Stimulated activated naive B cell treated with anti-CD40 and anti-IgM and Interleukin-4, amounts not matched to agents 10 μg/mL and 1 μg/mL and 100 μg/mL, for 72 hours (primary cell): ENCODE results near the gene DACH2.
"Not testable (repeated sequence)": the region's sequence is repeated elsewhere in the genome, so short reads cannot be mapped to it uniquely, and the experiment has no call there.

ENCODE experiments used
- ATAC-seq, 2 donors: fragments of 150-1000 bp; cut with Tn5 transposase; replicated peaks; 2 replicates each; pipeline ENCODE4 v1.10.0; 2021; ENCODE audit warnings: moderate library complexity in 1 of 2
- DNase-seq: peaks from one replicate; pipeline ENCODE4 v3.0.0; 2021
- H3K27ac Mint-ChIP-seq: one replicate; pipeline ENCODE4 v1.8.0; 2022; ENCODE audit warnings: mild to moderate bottlenecking, mixed read lengths
- H3K27me3 Mint-ChIP-seq, 2 donors: one replicate each; pipeline ENCODE4 v1.8.0; 2022; ENCODE audit warnings: mixed read lengths in 2 of 2
- H3K36me3 Mint-ChIP-seq, 2 donors: one replicate each; pipeline ENCODE4 v1.8.0; 2022; ENCODE audit warnings: mixed read lengths in 2 of 2, mild to moderate bottlenecking in 1 of 2
- H3K4me1 Mint-ChIP-seq, 2 donors: one replicate each; pipeline ENCODE4 v1.8.0; 2022; ENCODE audit warnings: mixed read lengths in 2 of 2, mild to moderate bottlenecking in 1 of 2
- H3K4me3 Mint-ChIP-seq, 2 donors: one replicate each; pipeline ENCODE4 v1.8.0; 2022; ENCODE audit warnings: mild to moderate bottlenecking in 2 of 2, mixed read lengths in 2 of 2, moderate library complexity in 1 of 2
- H3K9me3 Mint-ChIP-seq, 2 donors: one replicate each; pipeline ENCODE4 v1.8.0; 2022; ENCODE audit warnings: mixed read lengths in 2 of 2, mild to moderate bottlenecking in 1 of 2

Gene DACH2

GRCh38 chrX:86148024-86148511, at the start of gene DACH2:
DACH2 (plus strand) TSS chrX:86148451.
- peak; percentile 58 for DNase-seq
- ATAC-seq: peak; percentile 99
- Mint-ChIP-seq H3K9me3 (peaks cover 0 to 6% of the 10 kb centered on the region in 2 donors), H3K4me1 (peaks cover 11 to 17% of the 10 kb centered on the region in 2 donors), H3K27ac (no peak within 1 kb of the TSS), H3K27me3 (peaks cover 29 to 35% of the 10 kb centered on the region in 2 donors), H3K36me3 (peaks cover 0 to 2% of the 10 kb centered on the region in 2 donors), H3K4me3 (peak within 1 kb of the TSS; percentile 83 to 85)

- DNase-seq: no peak
- Mint-ChIP-seq H3K27me3 (peaks cover 0 to 9% of the 10 kb centered on the region in 2 donors), H3K36me3 (no peaks in the 10 kb centered on the region), H3K9me3 (no peaks in the 10 kb centered on the region), H3K27ac (no peak overlapping the region), H3K4me1 (no peaks in the 10 kb centered on the region), H3K4me3 (no peak overlapping the region)
- no peak for ATAC-seq
Measured at GRCh38 chrX:86102341-86102740, 45.9 kb upstream of the DACH2 start.

GRCh38 chrX:86103061-86103460, 45.2 kb upstream of the DACH2 start:
- ATAC-seq (no peak), DNase-seq (no peak)
- H3K4me3 Mint-ChIP-seq: no peak overlapping the region
- H3K36me3 Mint-ChIP-seq: no peaks in the 10 kb centered on the region
- H3K9me3 Mint-ChIP-seq: no peaks in the 10 kb centered on the region
- H3K4me1 Mint-ChIP-seq: no peaks in the 10 kb centered on the region
- peaks cover 0 to 9% of the 10 kb centered on the region in 2 donors for H3K27me3 Mint-ChIP-seq
- no peak overlapping the region for H3K27ac Mint-ChIP-seq

GRCh38 chrX:86104526-86104925, 43.7 kb upstream of the DACH2 start:
- Mint-ChIP-seq H3K27me3 (peaks cover 0 to 9% of the 10 kb centered on the region in 2 donors), H3K27ac (no peak overlapping the region), H3K4me1 (no peaks in the 10 kb centered on the region), H3K9me3 (no peaks in the 10 kb centered on the region), H3K36me3 (no peaks in the 10 kb centered on the region), H3K4me3 (no peak overlapping the region)
- ATAC-seq (no peak), DNase-seq (no peak)

- no peak for ATAC-seq
- peaks cover 0 to 15% of the 10 kb centered on the region in 2 donors for H3K27me3 Mint-ChIP-seq
- H3K9me3 Mint-ChIP-seq: peaks cover 10 to 12% of the 10 kb centered on the region in 2 donors
- no peak overlapping the region for H3K27ac Mint-ChIP-seq
- H3K4me1 Mint-ChIP-seq: no peaks in the 10 kb centered on the region
- no peak for DNase-seq
- H3K36me3 Mint-ChIP-seq: peaks cover 0 to 2% of the 10 kb centered on the region in 2 donors
- H3K4me3 Mint-ChIP-seq: no peak overlapping the region
Measured at GRCh38 chrX:86121916-86122315, 26.3 kb upstream of the DACH2 start.

- H3K27ac Mint-ChIP-seq: no peak overlapping the region
- ATAC-seq: no peak
Measured at GRCh38 chrX:86133761-86134160, 14.5 kb upstream of the DACH2 start.

GRCh38 chrX:86137071-86137470, 11.2 kb upstream of the DACH2 start:
- H3K36me3 Mint-ChIP-seq: no peaks in the 10 kb centered on the region
- H3K27ac Mint-ChIP-seq: no peak overlapping the region
- H3K27me3 Mint-ChIP-seq: peaks cover 4 to 15% of the 10 kb centered on the region in 2 donors
- ATAC-seq (no peak), DNase-seq (no peak)
- no peaks in the 10 kb centered on the region for H3K9me3 Mint-ChIP-seq
- H3K4me3 Mint-ChIP-seq: no peak overlapping the region
- H3K4me1 Mint-ChIP-seq: peaks cover 0 to 6% of the 10 kb centered on the region in 2 donors

More at GRCh38 chrX:86133761-86134160, 14.5 kb upstream of the DACH2 start:
- peaks cover 0 to 12% of the 10 kb centered on the region in 2 donors for H3K27me3 Mint-ChIP-seq
- no peak for DNase-seq
- H3K36me3 Mint-ChIP-seq: no peaks in the 10 kb centered on the region
- H3K4me3 Mint-ChIP-seq: no peak overlapping the region
- peaks cover 0 to 6% of the 10 kb centered on the region in 2 donors for H3K4me1 Mint-ChIP-seq
- no peaks in the 10 kb centered on the region for H3K9me3 Mint-ChIP-seq

GRCh38 chrX:86141786-86142185, 6.5 kb upstream of the DACH2 start:
- Mint-ChIP-seq H3K27ac (no peak overlapping the region), H3K36me3 (no peaks in the 10 kb centered on the region), H3K27me3 (peaks cover 5 to 17% of the 10 kb centered on the region in 2 donors), H3K4me1 (no peaks in the 10 kb centered on the region), H3K9me3 (no peaks in the 10 kb centered on the region), H3K4me3 (no peak overlapping the region)
- ATAC-seq: no peak
- DNase-seq: no peak

GRCh38 chrX:86146102-86146501, 2.1 kb upstream of the DACH2 start:
- ATAC-seq (no peak), DNase-seq (no peak)
- Mint-ChIP-seq H3K9me3 (peaks cover 0 to 6% of the 10 kb centered on the region in 2 donors), H3K27me3 (peaks cover 31 to 39% of the 10 kb centered on the region in 2 donors), H3K27ac (no peak overlapping the region), H3K36me3 (peaks cover 0 to 2% of the 10 kb centered on the region in 2 donors), H3K4me3 (no peak overlapping the region), H3K4me1 (peaks cover 11 to 17% of the 10 kb centered on the region in 2 donors)

GRCh38 chrX:86148594-86148993, 343 bp downstream of the DACH2 start:
- no peak for DNase-seq
- H3K4me1 Mint-ChIP-seq: peaks cover 11 to 17% of the 10 kb centered on the region in 2 donors
- H3K9me3 Mint-ChIP-seq: peaks cover 0 to 6% of the 10 kb centered on the region in 2 donors
- ATAC-seq: peak; percentile 11 to 13
- peak overlapping the region; percentile 83 to 85 for H3K4me3 Mint-ChIP-seq
- peaks cover 0 to 2% of the 10 kb centered on the region in 2 donors for H3K36me3 Mint-ChIP-seq
- peaks cover 26 to 35% of the 10 kb centered on the region in 2 donors for H3K27me3 Mint-ChIP-seq
- no peak overlapping the region for H3K27ac Mint-ChIP-seq

GRCh38 chrX:86149119-86149518, 868 bp downstream of the DACH2 start:
- H3K36me3 Mint-ChIP-seq: peaks cover 0 to 2% of the 10 kb centered on the region in 2 donors
- H3K4me3 Mint-ChIP-seq: peak overlapping the region; percentile 83 to 85
- no peak overlapping the region for H3K27ac Mint-ChIP-seq
- peaks cover 11 to 17% of the 10 kb centered on the region in 2 donors for H3K4me1 Mint-ChIP-seq
- DNase-seq: no peak
- peaks cover 0 to 6% of the 10 kb centered on the region in 2 donors for H3K9me3 Mint-ChIP-seq
- ATAC-seq: no peak
- peaks cover 26 to 35% of the 10 kb centered on the region in 2 donors for H3K27me3 Mint-ChIP-seq

GRCh38 chrX:86154553-86154952, 6.3 kb downstream of the DACH2 start:
- Mint-ChIP-seq H3K4me3 (no peak overlapping the region), H3K27me3 (peaks cover 12 to 18% of the 10 kb centered on the region in 2 donors), H3K4me1 (peaks cover under 1 to 1% of the 10 kb centered on the region in 2 donors)

GRCh38 chrX:86171366-86171765, 23.1 kb downstream of the DACH2 start:
- peak in 1 of 2 donors; percentile 34 for ATAC-seq
- H3K4me3 Mint-ChIP-seq: no peak overlapping the region

More at GRCh38 chrX:86154553-86154952, 6.3 kb downstream of the DACH2 start:
- DNase-seq (no peak), ATAC-seq (no peak)
- Mint-ChIP-seq H3K27ac (no peak overlapping the region), H3K9me3 (peaks cover 0 to 3% of the 10 kb centered on the region in 2 donors), H3K36me3 (no peaks in the 10 kb centered on the region)

GRCh38 chrX:86178906-86179305, 30.7 kb downstream of the DACH2 start:
- ATAC-seq: no peak
- Mint-ChIP-seq H3K36me3 (no peaks in the 10 kb centered on the region), H3K27me3 (peaks cover 0 to 5% of the 10 kb centered on the region in 2 donors), H3K4me3 (no peak overlapping the region), H3K4me1 (no peaks in the 10 kb centered on the region), H3K9me3 (peaks cover 2 to 5% of the 10 kb centered on the region in 2 donors), H3K27ac (no peak overlapping the region)
- DNase-seq: no peak

More at GRCh38 chrX:86171366-86171765, 23.1 kb downstream of the DACH2 start:
- H3K9me3 Mint-ChIP-seq: no peaks in the 10 kb centered on the region
- H3K36me3 Mint-ChIP-seq: no peaks in the 10 kb centered on the region
- no peaks in the 10 kb centered on the region for H3K4me1 Mint-ChIP-seq
- H3K27me3 Mint-ChIP-seq: peaks cover 0 to 13% of the 10 kb centered on the region in 2 donors
- no peak overlapping the region for H3K27ac Mint-ChIP-seq
- DNase-seq: no peak

GRCh38 chrX:86181325-86181724, 33.1 kb downstream of the DACH2 start:
- not testable (repeated sequence) for H3K36me3 Mint-ChIP-seq, H3K27ac Mint-ChIP-seq, DNase-seq, H3K9me3 Mint-ChIP-seq, ATAC-seq, H3K4me1 Mint-ChIP-seq, H3K4me3 Mint-ChIP-seq, H3K27me3 Mint-ChIP-seq
